Stimulated activated CD8-positive, alpha-beta memory T cell treated with anti-CD3 and anti-CD28 coated beads, Interleukin-12 subunit alpha, Interleukin-12 subunit beta, amount 100 ng/mL, for 1 hour (primary cell): ENCODE data around the gene TMEM18.

Experiments used
- DNase-seq: peaks from one replicate; pipeline ENCODE4 v3.0.0-alpha.2; 2020; ENCODE audit warnings: low read depth

The TMEM18 gene

GRCh38 chr2:672606-672905 lies 4.7 kb downstream of the TMEM18 start:
- DNase-seq = no peak

- no peak for DNase-seq
Measured at GRCh38 chr2:671787-672605, 5.2 kb downstream of the TMEM18 start.

GRCh38 chr2:671072-671471 lies 6.1 kb downstream of the TMEM18 start:
- DNase-seq = no peak

DNA sequence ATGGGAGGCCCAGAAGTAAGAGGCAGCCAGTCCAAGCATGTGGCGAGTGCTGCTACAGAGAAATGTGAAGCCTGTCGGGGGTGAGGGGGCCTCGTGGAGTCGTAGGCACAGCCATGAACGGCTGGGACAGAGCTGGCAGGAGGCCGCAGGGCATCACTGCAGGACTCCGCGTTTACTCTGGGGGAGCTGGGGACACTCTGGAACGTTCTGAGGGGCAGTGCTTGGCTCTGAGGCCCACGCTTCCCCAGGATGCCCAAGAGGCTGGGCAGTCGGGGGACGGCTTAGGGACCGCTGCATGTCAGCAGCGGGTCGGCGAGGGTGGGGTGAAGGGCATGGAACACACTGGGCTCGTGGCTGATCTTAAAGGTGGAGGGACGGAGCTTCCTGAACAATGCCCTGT lies 6.6 kb downstream of the TMEM18 start:
- DNase-seq = no peak

DNA sequence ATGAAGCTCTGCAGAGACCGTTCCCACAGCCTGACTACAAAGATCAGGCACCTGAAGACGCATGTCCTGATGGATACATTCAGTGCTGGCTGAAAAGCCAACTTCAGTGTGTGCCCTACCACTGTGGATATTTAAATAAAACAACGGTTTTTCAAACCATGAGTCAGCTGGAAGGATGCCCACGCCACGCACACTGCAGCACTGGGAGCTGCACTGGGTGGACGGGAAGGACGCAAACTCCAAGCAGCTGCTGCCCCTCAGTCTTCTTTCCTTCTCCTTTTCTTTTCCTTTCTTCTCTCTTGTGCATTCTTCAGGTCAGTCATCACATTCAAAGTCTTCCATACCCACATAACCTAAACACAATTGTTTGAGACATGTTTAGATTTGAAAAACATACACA lies 7.9 kb downstream of the TMEM18 start:
- DNase-seq = no peak

- no peak for DNase-seq
Measured at GRCh38 chr2:668000-668398, 9.2 kb downstream of the TMEM18 start.

DNA sequence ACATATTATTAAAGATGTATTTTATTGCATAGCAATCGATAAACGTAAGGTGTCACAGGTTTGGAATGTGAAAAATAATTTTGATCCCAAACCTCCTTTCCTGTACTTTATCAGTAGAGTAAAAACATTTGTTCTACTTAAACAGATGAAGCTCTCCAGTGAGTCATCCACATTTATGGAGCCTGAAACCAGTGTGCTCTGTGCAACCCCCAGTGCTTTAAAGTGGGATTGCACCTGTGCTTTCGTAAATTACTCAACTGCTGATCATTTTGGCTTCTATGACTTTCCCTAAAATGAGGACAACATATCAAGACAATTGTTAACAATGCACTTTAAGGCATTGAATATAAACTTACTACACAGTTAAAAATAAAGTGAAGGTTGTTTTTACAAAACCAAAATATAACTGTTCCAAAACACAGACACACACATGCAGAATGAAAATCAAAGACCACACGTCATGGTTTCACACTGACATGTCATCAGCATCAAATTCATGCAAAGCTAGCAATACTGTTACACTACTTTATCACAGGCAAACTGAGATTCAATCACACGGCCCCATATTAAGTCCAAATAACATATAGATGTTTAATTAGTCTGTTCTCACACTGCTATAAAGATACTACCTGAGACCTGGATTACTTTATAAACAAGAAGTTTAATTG lies 9.7 kb downstream of the TMEM18 start:
- no peak for DNase-seq

DNA sequence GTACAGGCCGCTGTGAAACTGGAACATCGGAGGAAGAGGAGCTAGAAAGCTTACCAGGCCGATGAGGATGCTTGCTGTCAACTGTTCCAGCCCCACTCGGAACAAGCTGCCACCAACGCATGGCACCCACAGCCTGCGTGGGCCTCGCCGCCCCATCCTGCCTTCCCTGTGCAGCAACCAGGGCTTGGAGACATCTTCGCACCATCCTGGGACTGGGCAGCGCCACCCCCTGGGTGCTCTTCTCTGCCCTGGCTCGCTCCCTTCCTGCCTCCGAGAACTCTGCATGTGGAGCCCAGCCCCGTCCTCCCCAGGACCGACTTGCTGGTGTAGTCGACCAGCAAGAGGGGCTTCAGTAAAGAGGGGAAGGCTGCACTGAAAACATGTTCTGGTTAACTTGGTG lies 10.8 kb downstream of the TMEM18 start:
- no peak for DNase-seq

DNA sequence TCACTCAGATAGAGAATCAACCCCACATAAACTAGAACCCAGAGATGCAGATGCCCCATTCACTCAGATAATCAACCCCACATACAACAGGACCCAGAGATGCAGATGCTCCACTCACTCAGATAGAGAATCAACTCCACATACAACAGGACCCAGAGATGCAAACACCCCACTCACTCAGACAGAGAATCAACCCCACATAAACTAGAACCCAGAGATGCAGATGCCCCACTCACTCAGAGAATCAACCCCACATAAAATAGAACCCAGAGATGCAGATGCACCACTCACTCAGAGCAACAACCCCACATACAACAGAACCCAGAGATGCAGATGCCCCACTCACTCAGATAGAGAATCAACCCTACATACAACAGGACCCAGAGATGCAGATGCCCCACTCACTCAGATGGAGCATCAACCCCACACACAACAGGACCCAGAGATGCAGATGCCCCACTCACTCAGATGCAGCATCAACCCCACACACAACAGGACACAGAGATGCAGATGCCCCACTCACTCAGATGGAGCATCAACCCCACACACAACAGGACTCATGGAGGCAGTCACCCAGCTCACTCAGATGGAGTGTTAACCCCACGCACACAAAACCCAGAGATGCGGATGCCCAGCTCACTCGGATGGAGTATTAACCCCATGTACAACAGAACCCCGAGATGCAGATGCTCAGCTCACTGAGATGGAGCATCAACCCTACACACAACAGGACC lies 11.7 kb downstream of the TMEM18 start:
- DNase-seq = no peak

- DNase-seq = no peak
Measured at GRCh38 chr2:664063-664462, 13.1 kb downstream of the TMEM18 start.

DNA sequence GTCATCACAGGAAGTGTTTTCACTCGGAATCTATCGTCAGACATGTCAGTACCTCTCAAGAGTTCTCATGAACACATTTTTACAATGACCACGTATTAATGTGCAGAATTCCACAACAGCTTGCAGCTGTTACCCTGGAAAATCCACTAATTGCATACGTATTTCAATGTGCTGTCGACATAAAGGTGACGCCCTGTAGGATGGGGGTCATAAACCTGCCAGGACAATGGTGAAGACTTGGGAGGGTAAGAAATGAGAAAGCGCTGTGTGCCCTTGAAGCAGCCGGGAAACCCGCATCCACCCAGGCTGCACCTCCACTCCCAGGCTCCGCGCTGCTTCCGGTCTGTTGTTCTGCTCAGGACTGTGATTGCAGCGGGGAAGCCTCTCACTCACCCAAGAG lies 14.0 kb downstream of the TMEM18 start:
- DNase-seq = no peak

- DNase-seq = no peak
Measured at GRCh38 chr2:661360-661635, 15.9 kb downstream of the TMEM18 start.

DNA sequence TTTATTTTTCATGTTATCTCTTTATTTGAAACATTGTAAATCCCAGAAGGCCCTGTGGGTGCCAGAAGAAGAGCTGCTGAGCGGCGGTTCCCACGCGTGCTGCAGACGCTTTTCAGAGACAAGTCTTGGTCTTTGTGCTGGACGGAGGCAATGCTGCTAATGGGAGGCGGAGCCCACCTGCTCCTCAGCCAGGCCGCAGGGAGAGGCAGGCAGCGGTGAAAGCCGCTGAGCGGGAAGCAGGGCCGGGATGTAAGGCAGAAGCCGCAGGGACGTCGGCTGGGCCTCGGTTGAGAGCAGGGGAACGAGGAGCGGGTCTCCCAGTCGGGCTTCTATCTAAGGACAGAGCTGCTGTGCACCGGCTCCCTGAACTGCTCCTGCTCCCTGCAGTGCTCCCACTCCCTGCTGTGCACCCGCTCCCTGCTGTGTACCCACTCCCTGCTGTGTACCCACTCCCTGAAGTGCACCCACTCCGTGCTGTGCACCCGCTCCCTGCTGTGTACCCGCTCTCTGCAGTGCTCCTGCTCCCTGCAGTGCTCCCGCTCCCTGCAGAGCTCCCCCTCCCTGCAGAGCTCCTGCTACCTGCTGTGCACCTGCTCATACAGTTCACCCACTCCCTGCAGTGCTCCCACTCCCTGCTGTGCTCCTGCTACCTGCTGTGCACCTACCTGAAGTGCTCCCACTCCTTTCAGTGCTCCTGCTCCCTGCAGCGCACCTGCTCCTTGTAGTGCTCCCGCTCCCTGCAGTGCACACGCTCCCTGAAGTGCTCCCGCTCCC lies 16.4 kb downstream of the TMEM18 start:
- DNase-seq = no peak

GRCh38 chr2:660029-660428 lies 17.2 kb downstream of the TMEM18 start:
- no peak for DNase-seq

GRCh38 chr2:658426-658825 lies 18.8 kb downstream of the TMEM18 start:
- no peak for DNase-seq

DNA sequence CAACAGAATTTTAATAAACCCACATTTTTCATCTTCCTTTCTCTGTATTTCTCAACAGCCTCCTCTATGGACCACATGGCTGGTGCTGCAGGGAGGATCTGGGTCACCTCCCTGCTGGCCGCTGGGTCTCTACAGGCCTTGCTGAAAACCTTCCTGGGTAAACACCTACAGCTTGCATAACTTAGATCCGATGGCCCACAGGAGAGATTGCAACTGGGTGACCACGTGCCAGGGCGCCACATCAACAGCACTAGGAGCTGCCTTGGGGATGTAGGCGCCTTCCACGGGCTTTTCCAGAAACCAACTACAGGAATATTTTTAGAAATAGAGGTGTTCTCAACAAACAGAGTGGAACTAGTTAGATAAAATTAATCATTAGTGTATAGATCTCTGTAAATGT lies 19.4 kb downstream of the TMEM18 start:
- no peak for DNase-seq

DNA sequence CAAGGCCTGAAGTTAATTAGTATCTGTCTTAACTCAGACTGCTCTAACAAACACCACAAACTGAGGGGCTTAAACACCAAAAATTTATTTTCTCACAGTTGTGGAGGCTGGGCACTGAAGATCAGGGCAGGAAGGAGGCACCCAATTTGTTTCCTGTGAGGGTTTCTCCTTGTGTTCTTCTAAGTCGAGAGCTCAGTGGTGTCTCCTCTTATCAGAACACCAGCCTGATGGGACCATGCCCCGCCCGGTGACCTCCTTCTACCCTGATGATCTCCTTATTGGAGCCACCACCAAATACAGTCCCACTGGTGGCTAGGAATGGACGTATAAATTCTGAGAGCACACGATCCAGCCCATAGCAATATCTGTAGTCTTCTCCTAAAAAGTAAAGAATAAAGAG lies 20.5 kb downstream of the TMEM18 start:
- no peak for DNase-seq

DNA sequence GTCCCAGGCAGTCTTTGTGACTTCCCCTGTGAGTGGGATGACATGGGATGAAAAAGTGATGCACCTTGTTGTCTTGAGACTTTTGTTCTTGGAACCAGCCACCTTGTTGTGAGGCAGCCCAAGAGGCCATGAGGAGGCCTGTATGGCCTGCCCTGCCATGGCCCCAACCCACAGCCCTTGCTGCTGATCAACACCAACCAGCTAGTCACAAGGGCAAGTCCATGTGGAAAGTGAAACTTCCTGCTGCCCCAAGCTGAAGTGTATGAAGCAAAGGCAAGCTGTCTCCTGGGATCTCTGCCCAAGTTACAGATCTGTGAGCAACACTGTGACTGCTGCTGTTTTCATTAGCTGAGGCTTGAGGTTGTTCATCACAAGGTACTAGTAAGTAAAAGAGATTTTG lies 21.6 kb downstream of the TMEM18 start:
- no peak for DNase-seq

DNA sequence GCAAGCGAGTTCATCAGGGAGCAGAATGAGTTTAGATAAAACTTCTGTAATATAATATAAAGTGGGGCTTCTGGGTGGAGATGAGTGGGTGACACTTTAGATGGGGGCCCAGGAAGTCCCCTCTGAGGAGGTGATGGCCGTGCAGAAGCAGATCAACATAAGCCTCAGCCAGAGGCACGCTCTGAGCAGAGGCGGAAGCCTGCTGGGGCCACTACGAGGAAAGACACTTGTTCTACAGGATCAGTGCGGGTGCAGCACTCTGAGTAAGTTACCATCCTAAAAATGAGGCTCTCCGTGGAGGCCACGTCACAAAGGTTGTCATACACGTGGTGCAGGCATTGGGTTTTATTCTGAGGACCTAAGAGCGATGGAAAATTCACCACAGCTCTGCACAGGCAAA lies 22.3 kb downstream of the TMEM18 start:
- DNase-seq = no peak

DNA sequence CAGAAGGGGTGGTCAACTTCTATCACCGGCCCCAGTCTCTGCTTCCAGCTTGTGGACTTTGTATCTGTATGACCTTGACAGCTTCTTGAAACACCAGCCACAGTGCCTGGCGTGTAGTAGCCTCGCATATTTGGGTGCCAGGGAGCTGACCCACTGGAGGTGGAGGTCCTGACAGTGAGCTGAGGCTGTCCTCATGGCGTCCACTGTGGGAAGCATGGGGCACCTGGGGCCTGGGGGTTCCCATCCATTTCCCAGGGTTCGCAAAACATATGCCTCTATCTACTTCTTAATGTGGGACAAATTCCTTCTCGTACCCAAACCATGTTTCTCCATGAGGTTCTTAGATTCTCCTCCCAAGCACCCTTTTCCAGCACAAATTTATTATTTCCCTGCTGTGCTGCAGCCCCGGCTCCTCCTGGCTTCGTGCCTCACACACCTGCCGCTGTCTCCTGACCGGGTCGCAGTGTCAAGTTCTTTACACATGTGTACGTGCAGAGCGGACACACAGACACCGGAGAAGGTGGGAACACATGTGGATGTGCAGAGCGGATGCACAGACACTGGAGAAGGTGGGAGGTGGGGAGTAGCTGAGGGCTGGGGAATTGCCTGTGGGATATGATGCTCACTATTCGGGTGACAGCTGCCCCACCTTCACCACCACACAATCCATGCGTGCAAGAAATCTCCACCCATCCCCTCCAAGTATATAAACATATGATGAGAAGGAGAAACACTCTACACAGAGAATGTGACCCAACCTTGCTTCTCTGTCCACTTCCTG lies 23.4 kb downstream of the TMEM18 start:
- DNase-seq = no peak

DNA sequence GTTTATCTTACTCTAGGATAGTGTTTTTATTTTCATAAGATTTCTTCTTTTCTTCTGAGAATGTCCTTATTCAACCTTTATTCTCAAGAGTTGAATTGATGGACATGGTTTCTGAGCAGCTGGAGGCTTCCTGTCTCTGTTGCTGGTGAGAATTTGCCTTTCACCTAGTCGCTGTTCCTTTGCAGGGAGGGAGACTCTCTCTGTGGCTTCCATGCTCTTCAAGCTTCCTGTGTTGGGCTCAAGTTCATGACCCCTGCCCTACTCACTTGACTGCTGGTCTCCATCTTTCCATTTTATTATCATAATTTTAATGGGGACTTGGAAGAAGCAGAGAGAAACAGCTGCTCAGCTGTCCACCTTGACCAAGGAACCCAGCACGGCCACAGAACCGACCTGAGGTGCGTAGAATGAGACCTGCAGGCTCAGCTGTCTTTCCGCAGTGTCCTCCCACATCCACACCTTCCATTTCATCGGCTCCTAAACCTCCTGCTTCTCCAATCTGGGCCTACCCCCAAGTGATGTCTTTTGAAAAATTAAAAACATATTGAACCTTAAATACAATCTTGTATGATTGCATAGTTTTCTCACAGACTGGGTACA lies 24.2 kb downstream of the TMEM18 start:
- no peak for DNase-seq

DNA sequence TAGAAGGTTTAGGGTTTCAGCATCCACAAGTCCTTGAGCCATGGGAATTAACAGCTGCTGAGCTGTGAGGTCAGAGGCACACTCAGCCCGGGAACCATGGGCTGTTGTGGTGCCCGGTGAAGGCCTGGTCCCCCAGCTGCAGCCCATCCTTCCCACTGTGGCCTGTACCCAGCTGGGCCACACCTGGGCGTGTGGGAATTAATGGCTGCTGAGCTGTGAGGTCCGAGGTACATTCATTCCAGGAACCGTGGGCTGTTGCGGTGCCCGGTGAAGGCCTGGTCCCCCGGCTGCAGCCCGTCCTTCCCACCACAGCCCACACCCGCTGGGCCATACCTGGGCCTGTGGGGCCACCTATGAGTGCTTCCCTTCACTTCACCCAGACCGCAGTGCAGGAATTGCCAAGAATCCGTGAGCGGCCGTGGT lies 25.2 kb downstream of the TMEM18 start:
- DNase-seq = no peak
